Measurements from ENCODE around the gene ASGR2. TPM values are rescaled to one million over a fixed set of nuclear protein-coding genes. Genes with fewer than 3 reads are reported as not detected.
"Not testable (repeated sequence)": the region's sequence is repeated elsewhere in the genome, so short reads cannot be mapped to it uniquely, and the experiment has no call there.

The ASGR2 gene
- total RNA-seq, 1 donor from 2014 or later, result not detected

GRCh38 chr17:7101531-7101930, 13.1 kb downstream of the ASGR2 start:
- Mint-ChIP-seq H3K4me3 (no peak overlapping the region), H3K27me3 (ENCODE audit: low read depth) (peaks cover 35% of the 10 kb centered on the region), H3K27ac (no peak overlapping the region), H3K9me3 (no peaks in the 10 kb centered on the region), H3K36me3 (no peaks in the 10 kb centered on the region), H3K4me1 (no peaks in the 10 kb centered on the region)
- DNase-seq (ENCODE audit: low spot score in 2 of 2, unreplicated experiment in 2 of 2), result no peak
- TF ChIP-seq, protein P1, sequence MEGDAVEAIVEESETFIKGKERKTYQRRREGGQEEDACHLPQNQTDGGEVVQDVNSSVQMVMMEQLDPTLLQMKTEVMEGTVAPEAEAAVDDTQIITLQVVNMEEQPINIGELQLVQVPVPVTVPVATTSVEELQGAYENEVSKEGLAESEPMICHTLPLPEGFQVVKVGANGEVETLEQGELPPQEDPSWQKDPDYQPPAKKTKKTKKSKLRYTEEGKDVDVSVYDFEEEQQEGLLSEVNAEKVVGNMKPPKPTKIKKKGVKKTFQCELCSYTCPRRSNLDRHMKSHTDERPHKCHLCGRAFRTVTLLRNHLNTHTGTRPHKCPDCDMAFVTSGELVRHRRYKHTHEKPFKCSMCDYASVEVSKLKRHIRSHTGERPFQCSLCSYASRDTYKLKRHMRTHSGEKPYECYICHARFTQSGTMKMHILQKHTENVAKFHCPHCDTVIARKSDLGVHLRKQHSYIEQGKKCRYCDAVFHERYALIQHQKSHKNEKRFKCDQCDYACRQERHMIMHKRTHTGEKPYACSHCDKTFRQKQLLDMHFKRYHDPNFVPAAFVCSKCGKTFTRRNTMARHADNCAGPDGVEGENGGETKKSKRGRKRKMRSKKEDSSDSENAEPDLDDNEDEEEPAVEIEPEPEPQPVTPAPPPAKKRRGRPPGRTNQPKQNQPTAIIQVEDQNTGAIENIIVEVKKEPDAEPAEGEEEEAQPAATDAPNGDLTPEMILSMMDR (IDR thresholded peaks at IDR 0.05; ENCODE audit: unreplicated experiment), result no peak

GRCh38 chr17:7100641-7101379, 13.8 kb downstream of the ASGR2 start:
- not testable (repeated sequence) for H3K36me3 Mint-ChIP-seq; H3K4me1 Mint-ChIP-seq; H3K27ac Mint-ChIP-seq; H3K4me3 Mint-ChIP-seq; DNase-seq (ENCODE audit: low spot score in 2 of 2, unreplicated experiment in 2 of 2); H3K9me3 Mint-ChIP-seq
- peaks cover 35% of the 10 kb centered on the region for H3K27me3 Mint-ChIP-seq (ENCODE audit: low read depth)

- H3K36me3 Mint-ChIP-seq, result no peaks in the 10 kb centered on the region
- peaks cover 46% of the 10 kb centered on the region for H3K27me3 Mint-ChIP-seq (ENCODE audit: low read depth)
- H3K9me3 Mint-ChIP-seq, result no peaks in the 10 kb centered on the region
- no peak overlapping the region for H3K27ac Mint-ChIP-seq
- no peak overlapping the region for H3K4me3 Mint-ChIP-seq
- TF ChIP-seq, protein P1 (IDR thresholded peaks at IDR 0.05; ENCODE audit: unreplicated experiment), result no peak
- DNase-seq (ENCODE audit: low spot score in 2 of 2, unreplicated experiment in 2 of 2), result no peak
- no peaks in the 10 kb centered on the region for H3K4me1 Mint-ChIP-seq
Measured at GRCh38 chr17:7098802-7099459, 15.7 kb downstream of the ASGR2 start.

DNA sequence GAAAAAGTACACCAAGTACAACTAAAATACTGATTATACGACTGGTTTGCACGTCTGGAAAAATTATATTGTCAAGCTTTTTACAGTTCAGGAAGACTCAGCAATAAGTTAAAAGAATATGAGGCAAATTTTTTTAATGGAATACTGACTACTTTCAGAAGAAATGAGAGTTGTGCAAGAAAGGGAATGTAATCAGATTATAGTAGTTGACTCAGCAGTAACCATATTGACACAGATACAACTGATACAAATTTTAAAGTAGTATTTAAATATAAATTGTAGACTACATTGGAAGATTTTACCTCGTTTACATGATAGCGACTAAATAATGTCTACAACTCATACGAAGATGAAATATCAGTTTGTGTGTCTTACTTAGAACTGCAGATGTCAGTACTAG, 16.7 kb downstream of the ASGR2 start:
- no peak overlapping the region for H3K4me3 Mint-ChIP-seq
- no peak overlapping the region for H3K27ac Mint-ChIP-seq
- no peaks in the 10 kb centered on the region for H3K36me3 Mint-ChIP-seq
- H3K4me1 Mint-ChIP-seq, result no peaks in the 10 kb centered on the region
- TF ChIP-seq, protein P1 (IDR thresholded peaks at IDR 0.05; ENCODE audit: unreplicated experiment), result no peak
- H3K9me3 Mint-ChIP-seq, result no peaks in the 10 kb centered on the region
- H3K27me3 Mint-ChIP-seq (ENCODE audit: low read depth), result peaks cover 40% of the 10 kb centered on the region
- DNase-seq (ENCODE audit: low spot score in 2 of 2, unreplicated experiment in 2 of 2), result no peak

DNA sequence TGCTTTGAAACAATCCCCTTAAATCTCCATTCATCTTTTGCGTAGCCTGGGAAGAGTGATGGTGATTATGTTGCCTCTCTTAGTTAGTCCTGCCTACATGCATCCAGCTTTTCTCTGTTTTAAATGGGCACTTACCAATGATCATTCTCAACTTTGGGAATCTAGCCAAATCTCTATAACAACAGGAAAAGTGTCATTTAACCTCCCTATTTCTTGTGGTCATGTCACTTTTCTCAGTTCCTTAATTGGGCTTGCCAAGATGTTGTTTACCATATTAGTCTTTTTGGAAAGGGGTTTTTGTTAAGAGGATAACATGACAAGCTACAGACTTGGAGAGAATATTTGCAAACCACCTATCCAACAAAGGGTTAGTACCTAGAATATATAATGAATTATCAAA, 19.0 kb downstream of the ASGR2 start:
- no peak for DNase-seq (ENCODE audit: low spot score in 2 of 2, unreplicated experiment in 2 of 2)
- H3K4me3 Mint-ChIP-seq, result no peak overlapping the region
- TF ChIP-seq, protein P1 (IDR thresholded peaks at IDR 0.05; ENCODE audit: unreplicated experiment), result no peak
- H3K9me3 Mint-ChIP-seq, result peaks cover 5% of the 10 kb centered on the region
- H3K27me3 Mint-ChIP-seq (ENCODE audit: low read depth), result peaks cover 22% of the 10 kb centered on the region
- H3K27ac Mint-ChIP-seq, result no peak overlapping the region
- no peaks in the 10 kb centered on the region for H3K4me1 Mint-ChIP-seq
- no peaks in the 10 kb centered on the region for H3K36me3 Mint-ChIP-seq

DNA sequence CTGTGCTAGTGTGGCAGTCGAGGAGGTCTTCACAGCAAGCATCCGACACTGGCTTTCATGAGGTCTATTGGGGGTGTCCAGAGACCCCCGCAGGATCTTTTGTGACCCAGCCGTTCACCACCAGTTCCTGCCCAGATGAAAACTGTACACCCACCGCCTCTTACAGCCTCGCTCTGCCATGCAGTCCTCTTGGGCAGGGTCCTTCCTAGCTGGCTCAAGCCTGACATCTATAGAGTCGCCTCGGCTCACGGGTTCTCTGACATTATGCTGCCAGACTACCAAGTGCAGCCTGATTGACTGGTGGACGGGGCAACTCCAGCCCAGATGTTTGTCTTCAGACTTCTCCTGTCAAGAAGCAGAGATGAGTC, 20.0 kb downstream of the ASGR2 start:
- Mint-ChIP-seq H3K9me3 (peaks cover 5% of the 10 kb centered on the region), H3K4me1 (no peaks in the 10 kb centered on the region), H3K27ac (no peak overlapping the region), H3K27me3 (ENCODE audit: low read depth) (peaks cover 16% of the 10 kb centered on the region), H3K36me3 (no peaks in the 10 kb centered on the region), H3K4me3 (no peak overlapping the region)
- no peak for DNase-seq (ENCODE audit: low spot score in 2 of 2, unreplicated experiment in 2 of 2)
- TF ChIP-seq, protein P1 (IDR thresholded peaks at IDR 0.05; ENCODE audit: unreplicated experiment), result no peak

DNA sequence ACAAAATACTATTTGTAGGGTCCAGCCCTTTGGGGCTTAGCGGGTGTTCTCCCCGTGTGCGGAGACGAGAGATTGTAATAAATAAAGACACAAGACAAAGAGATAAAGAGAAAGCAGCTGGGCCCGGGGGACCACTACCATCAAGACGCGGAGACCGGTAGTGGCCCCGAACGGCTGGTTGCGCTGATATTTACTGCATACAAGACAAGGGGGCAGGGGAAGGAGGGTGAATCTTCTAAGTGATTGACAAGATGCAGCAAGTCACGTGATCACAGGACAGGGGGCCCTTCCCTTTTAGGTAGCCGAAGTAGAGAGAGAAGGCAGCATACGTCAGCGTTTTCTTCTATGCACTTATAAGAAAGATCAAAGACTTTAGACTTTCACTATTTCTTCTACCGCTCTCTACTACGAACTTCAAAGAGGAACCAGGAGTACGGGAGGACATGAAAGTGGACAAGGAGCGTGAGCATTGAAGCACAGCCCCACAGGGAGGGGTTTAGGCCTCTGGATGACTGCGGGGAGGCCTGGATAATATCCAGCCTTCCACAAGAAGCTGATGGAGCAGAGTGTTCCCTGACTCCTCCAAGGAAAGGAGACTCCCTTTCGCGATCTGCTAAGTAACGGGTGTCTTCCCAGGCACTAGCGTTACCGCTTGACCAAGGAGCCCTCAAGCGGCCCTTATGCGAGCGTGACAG, 23.2 kb downstream of the ASGR2 start:
- H3K9me3 Mint-ChIP-seq; DNase-seq (ENCODE audit: low spot score in 2 of 2, unreplicated experiment in 2 of 2); H3K36me3 Mint-ChIP-seq: not testable (repeated sequence)
- H3K27me3 Mint-ChIP-seq (ENCODE audit: low read depth), result peaks cover 12% of the 10 kb centered on the region
- peaks cover 11% of the 10 kb centered on the region for H3K4me1 Mint-ChIP-seq
- H3K27ac Mint-ChIP-seq, result peak overlapping the region; percentile 20
- H3K4me3 Mint-ChIP-seq, result peak overlapping the region; percentile 40

DNA sequence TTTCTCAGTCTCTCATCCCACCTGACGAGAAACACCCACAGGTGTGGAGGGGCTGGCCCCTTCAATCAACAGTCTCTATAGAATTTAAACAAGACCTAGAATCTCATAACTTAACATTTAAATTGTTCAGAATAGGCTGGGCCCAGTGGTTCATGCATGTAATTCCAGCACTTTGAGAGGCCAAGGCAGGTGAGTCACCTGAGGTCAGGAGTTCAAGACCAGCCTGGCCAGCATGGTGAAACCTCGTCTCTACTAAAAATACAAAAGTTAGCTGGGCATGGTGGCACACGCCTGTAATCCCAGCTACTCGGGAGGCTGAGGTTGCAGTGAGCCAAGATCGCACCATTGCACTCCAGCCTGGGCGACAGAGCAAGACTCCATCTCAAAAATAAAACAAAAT, 25.1 kb downstream of the ASGR2 start:
- not testable (repeated sequence) for H3K36me3 Mint-ChIP-seq; H3K27ac Mint-ChIP-seq; H3K9me3 Mint-ChIP-seq; H3K4me3 Mint-ChIP-seq; DNase-seq (ENCODE audit: low spot score in 2 of 2, unreplicated experiment in 2 of 2); H3K27me3 Mint-ChIP-seq (ENCODE audit: low read depth)
- H3K4me1 Mint-ChIP-seq, result peaks cover 11% of the 10 kb centered on the region

All from mesothelial cell of epicardium (in vitro differentiated cells).